Liver (tissue), 9 donors: ENCODE measurements around the gene NT5C2. TPM values are rescaled to one million over a fixed set of nuclear protein-coding genes. Genes with fewer than 3 reads are reported as not detected.

ENCODE experiments used
- DNase-seq: peaks from one replicate; pipeline ENCODE4 v3.0.0-alpha.2; 2017; ENCODE audit warnings: low spot score
- H3K27ac ChIP-seq, 2 donors: one replicate each; pipeline ENCODE4 v1.7.0; 2013; ENCODE audit warnings: inconsistent platforms in 2 of 2, low read length in 2 of 2, control low read depth in 1 of 2, low read depth in 1 of 2, mild to moderate bottlenecking in 1 of 2
- H3K27me3 ChIP-seq, 4 donors: one replicate each; pipeline versions ENCODE4 v1.6.1 to v1.7.0; 2013; ENCODE audit warnings: low read length in 3 of 4, inconsistent platforms in 1 of 4, mild to moderate bottlenecking in 1 of 4, moderate library complexity in 1 of 4; ENCODE audit not compliant: control insufficient read depth in 4 of 4, insufficient read depth in 4 of 4
- H3K36me3 ChIP-seq, 4 donors: one replicate each; pipeline versions ENCODE4 v1.6.1 to v1.7.0; 2013; ENCODE audit warnings: low read length in 3 of 4, mild to moderate bottlenecking in 3 of 4, low read depth in 1 of 4, moderate library complexity in 1 of 4; ENCODE audit not compliant: control insufficient read depth in 4 of 4, insufficient read depth in 3 of 4
- H3K4me1 ChIP-seq, 4 donors: one replicate each; pipeline versions ENCODE4 v1.6.1 to v1.7.0; 2013; ENCODE audit warnings: low read length in 3 of 4, mild to moderate bottlenecking in 3 of 4, moderate library complexity in 1 of 4; ENCODE audit not compliant: control insufficient read depth in 4 of 4, insufficient read depth in 4 of 4
- H3K4me3 ChIP-seq, 3 donors: one replicate each; pipeline versions ENCODE4 v1.6.1 to v1.7.0; 2013; ENCODE audit warnings: low read length in 3 of 3, control low read depth in 1 of 3, low read depth in 1 of 3, mild to moderate bottlenecking in 1 of 3
- H3K9ac ChIP-seq, 2 donors: one replicate each; pipeline ENCODE4 v1.7.0; 2013; ENCODE audit warnings: low read length in 2 of 2, mild to moderate bottlenecking in 2 of 2, moderate library complexity in 2 of 2, control low read depth in 1 of 2, low read depth in 1 of 2
- H3K9me3 ChIP-seq, 4 donors: one replicate each; pipeline versions ENCODE4 v1.6.1 to v1.7.0; 2013; ENCODE audit warnings: low read length in 3 of 4; ENCODE audit not compliant: control insufficient read depth in 4 of 4
- CTCF ChIP-seq: fragments of 150-350 bp; IDR thresholded peaks from 2 replicates; pipeline ENCODE4 v1.5.1; 2017; ENCODE audit warnings: improper control_type of control experiment, low read depth, low read length; ENCODE audit not compliant: missing input control
- EGR1 ChIP-seq, 2 donors: IDR thresholded peaks; 2 replicates each; pipeline ENCODE4 v1.6.1; 2016 to 2018; ENCODE audit warnings: antibody characterized with exemption in 2 of 2, low read depth in 2 of 2
- FOXA1 ChIP-seq: IDR thresholded peaks from 2 replicates; pipeline ENCODE4 v1.6.1; 2016; ENCODE audit warnings: antibody characterized with exemption
- FOXA2 ChIP-seq: IDR thresholded peaks from 2 replicates; pipeline ENCODE4 v1.6.1; 2016; ENCODE audit warnings: antibody characterized with exemption
- GABPA ChIP-seq, 2 donors: IDR thresholded peaks in 1 of 2; conservative IDR thresholded peaks in 1 of 2; 2 replicates each; pipeline ENCODE4 v1.6.1; 2016; ENCODE audit warnings: antibody characterized with exemption in 2 of 2, mild to moderate bottlenecking in 1 of 2, moderate library complexity in 1 of 2
- HNF4A ChIP-seq, 2 donors: conservative IDR thresholded peaks; 2 replicates each; pipeline ENCODE4 v1.6.1; 2016; ENCODE audit warnings: antibody characterized with exemption in 2 of 2, mild to moderate bottlenecking in 2 of 2
- HNF4G ChIP-seq: IDR thresholded peaks from 2 replicates; pipeline ENCODE4 v1.6.1; 2016; ENCODE audit warnings: antibody characterized with exemption
- NR2F2 ChIP-seq: IDR thresholded peaks from 2 replicates; pipeline ENCODE4 v1.6.1; 2016; ENCODE audit warnings: antibody characterized with exemption
- REST ChIP-seq: IDR thresholded peaks from 2 replicates; pipeline ENCODE4 v1.6.1; 2016; ENCODE audit warnings: antibody characterized with exemption, mild to moderate bottlenecking
- RXRA ChIP-seq, 2 donors: IDR thresholded peaks; 2 replicates each; pipeline ENCODE4 v1.6.1; 2017 to 2018; ENCODE audit warnings: antibody characterized with exemption in 2 of 2, mild to moderate bottlenecking in 1 of 2
- SP1 ChIP-seq: IDR thresholded peaks from 2 replicates; pipeline ENCODE4 v1.6.1; 2018; ENCODE audit warnings: antibody characterized with exemption, mild to moderate bottlenecking
- TAF1 ChIP-seq: conservative IDR thresholded peaks from 2 replicates; pipeline ENCODE4 v1.6.1; 2016; ENCODE audit warnings: antibody characterized with exemption, mild to moderate bottlenecking
- YY1 ChIP-seq: IDR thresholded peaks from 2 replicates; pipeline ENCODE4 v1.6.1; 2016; ENCODE audit warnings: antibody characterized with exemption, mild to moderate bottlenecking
- ZBTB33 ChIP-seq: IDR thresholded peaks from 2 replicates; pipeline ENCODE4 v1.6.1; 2016; ENCODE audit warnings: antibody characterized with exemption
- WGBS: extraction: QIAGEN DNeasy Blood & Tissue Kit; methylation state at CpG from one replicate; pipeline ENCODE4 v1.1.7; 2013; 5-methylcytosine and 5-hydroxymethylcytosine counted together
- polyA plus RNA-seq, 2 donors: library from polyadenylated mRNA; stranded (reverse) in 1 of 2; unstranded in 1 of 2; fragments of 200-250 nt in 1 of 2; fragments of >200 nt in 1 of 2; fragmentation: Nextera tagmentation in 1 of 2; extraction: Ambion mirVana in 1 of 2; gene quantifications; one replicate each; pipeline versions ENCODE4 v1.2.1 to v1.2.3, GENCODE V29; 2013 to 2015
- total RNA-seq, 2 donors: library from RNA; depleted of rRNA; stranded (reverse); fragments of >200 nt; gene quantifications; one replicate each; pipeline ENCODE4 v1.2.3, GENCODE V29; 2014
- TF ChIP-seq, protein P1 (sequence below): IDR thresholded peaks from 2 replicates; pipeline ENCODE4 v1.6.1; 2016; ENCODE audit warnings: antibody characterized with exemption
- donor health status: healthy.
- donor health status: healthy.
- donor health status: healthy.
- donor health status: healthy.
- donor health status: healthy.

The NT5C2 gene
- total and polyA plus RNA-seq, 4 donors: 14.4 to 65.3 (median 33.0) TPM

DNA sequence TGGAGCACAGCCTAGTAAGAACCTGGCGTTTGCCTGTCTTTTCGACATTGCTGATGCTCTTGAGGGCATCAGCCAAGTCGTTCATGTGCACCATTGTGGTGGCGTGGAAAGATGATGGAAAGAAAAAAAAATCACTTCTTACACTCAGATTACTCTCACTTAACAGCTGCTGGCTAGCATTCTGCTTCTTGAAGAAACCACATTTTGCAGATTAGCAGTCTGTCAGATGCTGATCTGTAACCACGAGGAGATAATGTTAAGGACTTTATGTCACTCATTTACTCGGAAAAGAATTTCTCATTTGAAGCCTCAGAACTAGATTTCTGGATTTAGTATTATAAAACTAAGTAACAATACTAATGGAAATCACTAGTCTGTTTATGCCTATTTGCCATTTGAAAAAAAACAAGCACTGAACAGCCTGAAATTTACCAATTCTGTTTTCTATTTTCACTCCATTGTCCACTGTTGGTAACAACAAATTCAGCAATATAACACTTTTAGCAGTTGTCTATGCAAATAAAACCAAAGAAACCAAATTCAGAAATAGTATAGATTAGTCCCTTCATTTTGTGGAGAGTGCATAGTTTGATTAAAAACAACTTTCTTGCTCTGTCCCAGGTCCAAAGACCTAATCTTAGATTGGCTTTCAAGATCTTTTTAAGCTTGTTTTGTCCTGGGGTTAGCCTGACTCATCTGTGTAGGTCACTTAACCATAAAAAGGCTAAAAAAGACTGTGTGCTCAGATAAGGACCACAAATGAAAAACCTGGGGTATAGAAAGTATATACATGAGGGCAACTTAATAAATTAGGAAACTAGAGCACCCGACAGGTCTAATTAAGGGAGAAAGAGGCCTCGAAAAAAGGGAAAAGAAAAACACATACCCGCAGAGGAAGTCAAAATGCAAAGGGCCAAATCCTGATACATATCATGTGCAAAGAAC lies 67.5 kb downstream of the NT5C2 start:
- TF ChIP-seq FOXA2 (no peak), RXRA (IDR thresholded peaks at IDR 0.05) (no peak), GABPA (IDR thresholded peaks at IDR 0.05 in 1 of 2, conservative IDR thresholded peaks at IDR 0.05 in 1 of 2) (no peak), SP1 (no peak), HNF4A (conservative IDR thresholded peaks at IDR 0.05) (no peak), ZBTB33 (no peak), HNF4G (no peak), TAF1 (no peak), NR2F2 (no peak), CTCF (no peak), EGR1 (IDR thresholded peaks at IDR 0.05; ENCODE audit: low read depth in 2 of 2) (no peak)
- Histone ChIP-seq H3K9ac (no peak overlapping the region), H3K4me1 (peaks cover 8 to 42% (median 33%) of the 10 kb centered on the region in 4 donors), H3K27ac (no peak overlapping the region), H3K9me3 (no peaks in the 10 kb centered on the region), H3K4me3 (no peak overlapping the region), H3K36me3 (peaks cover 0 to 3% (median 1%) of the 10 kb centered on the region in 4 donors), H3K27me3 (no peaks in the 10 kb centered on the region)
- 83% methylated on average over 9 of the region's 9 CpGs for WGBS
- no peak for DNase-seq

DNA sequence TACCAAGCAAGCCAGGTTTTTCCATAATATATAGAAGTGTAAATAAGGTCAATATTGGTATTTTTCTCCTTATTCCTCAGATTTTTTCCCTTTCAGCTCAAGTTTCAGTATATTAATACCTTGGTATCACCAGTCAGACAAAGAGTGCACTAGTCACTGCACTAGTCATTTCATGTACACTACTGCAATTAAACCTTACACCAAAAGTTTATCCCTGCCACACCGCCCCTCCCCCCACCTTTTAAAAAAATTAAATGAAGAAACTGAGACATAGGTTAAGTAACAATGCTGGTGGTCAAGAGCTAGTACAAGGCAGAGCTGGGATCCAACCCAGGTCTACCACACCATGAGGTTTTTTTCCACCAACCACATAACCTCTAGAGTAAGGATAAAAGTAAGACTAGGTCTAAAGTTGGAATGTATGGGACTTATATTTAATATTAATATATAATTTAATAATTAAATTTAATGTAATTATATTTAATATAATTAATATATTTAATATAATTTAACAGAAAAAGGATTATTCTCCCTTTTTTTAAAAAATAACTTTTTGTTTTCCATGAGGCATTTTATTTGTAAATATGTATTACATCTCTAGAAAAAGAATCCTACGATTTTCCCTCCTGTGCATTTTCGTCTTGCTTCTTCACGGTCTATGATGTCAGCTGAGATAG lies 68.5 kb downstream of the NT5C2 start:
- no peaks in the 10 kb centered on the region for H3K27me3 ChIP-seq
- TF ChIP-seq YY1 (no peak), REST (no peak), SP1 (no peak), FOXA1 (no peak), EGR1 (IDR thresholded peaks at IDR 0.05; ENCODE audit: low read depth in 2 of 2) (no peak), NR2F2 (no peak), RXRA (IDR thresholded peaks at IDR 0.05) (no peak)
- TF ChIP-seq, protein P1, sequence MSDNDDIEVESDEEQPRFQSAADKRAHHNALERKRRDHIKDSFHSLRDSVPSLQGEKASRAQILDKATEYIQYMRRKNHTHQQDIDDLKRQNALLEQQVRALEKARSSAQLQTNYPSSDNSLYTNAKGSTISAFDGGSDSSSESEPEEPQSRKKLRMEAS: no peak

More for the DNA sequence above, 68.5 kb downstream of the NT5C2 start:
- 97% methylated on average over 4 of the region's 4 CpGs for WGBS
- no peak overlapping the region for H3K9ac ChIP-seq
- H3K4me1 ChIP-seq: peaks cover 8 to 48% (median 38%) of the 10 kb centered on the region in 4 donors
- peak overlapping the region; percentile 49 to 60 for H3K27ac ChIP-seq
- H3K36me3 ChIP-seq: peaks cover 0 to 3% (median 1%) of the 10 kb centered on the region in 4 donors
- no peak overlapping the region for H3K4me3 ChIP-seq
- no peaks in the 10 kb centered on the region for H3K9me3 ChIP-seq
- no peak for DNase-seq
